Activated CD4-positive, alpha-beta memory T cell treated with anti-CD3 and anti-CD28 coated beads, Interleukin-2, amount 10 ng/mL, durations not matched to agents 7 days and 5 days (primary cell): ENCODE data around the gene SPATA16. TPM values are rescaled to one million over a fixed set of nuclear protein-coding genes. Genes with fewer than 3 reads are reported as not detected.
"Not testable (repeated sequence)": the region's sequence is repeated elsewhere in the genome, so short reads cannot be mapped to it uniquely, and the experiment has no call there.

Source experiments
- CTCF ChIA-PET: fragments of 350-600 bp; sonication (Branson Sonifier 250); formaldehyde crosslinking; loops from one replicate; lab custom pipeline; 2021; ENCODE audit warnings: antibody characterized with exemption, inconsistent platforms; lab: Charles Lee
- POLR2A ChIA-PET: fragments of 350-600 bp; sonication (Branson Sonifier 250); formaldehyde crosslinking; loops from one replicate; lab custom pipeline; 2021; ENCODE audit warnings: antibody characterized with exemption; lab: Charles Lee
- DNase-seq: peaks from one replicate; pipeline ENCODE4 v3.0.0-alpha.2; 2020
- H3K27ac Mint-ChIP-seq: one replicate; pipeline ENCODE4 v1.8.0; 2021; ENCODE audit warnings: mild to moderate bottlenecking, mixed read lengths
- H3K27me3 Mint-ChIP-seq: one replicate; pipeline ENCODE4 v1.8.0; 2021; ENCODE audit warnings: mixed read lengths
- H3K36me3 Mint-ChIP-seq: one replicate; pipeline ENCODE4 v1.8.0; 2021; ENCODE audit warnings: low read depth, mixed read lengths
- H3K4me1 Mint-ChIP-seq: one replicate; pipeline ENCODE4 v1.8.0; 2021; ENCODE audit warnings: mixed read lengths
- H3K4me3 Mint-ChIP-seq: one replicate; pipeline ENCODE4 v1.8.0; 2021; ENCODE audit warnings: mild to moderate bottlenecking, mixed read lengths
- H3K9me3 Mint-ChIP-seq: one replicate; pipeline ENCODE4 v1.8.0; 2021; ENCODE audit warnings: mixed read lengths
- total RNA-seq, 2 experiments: library from RNA; stranded (reverse); gene quantifications; one replicate each; pipeline ENCODE4 v1.2.3, GENCODE V29; 2021

The SPATA16 gene
- total RNA-seq, 2 experiments from 2014 or later, result not detected

DNA sequence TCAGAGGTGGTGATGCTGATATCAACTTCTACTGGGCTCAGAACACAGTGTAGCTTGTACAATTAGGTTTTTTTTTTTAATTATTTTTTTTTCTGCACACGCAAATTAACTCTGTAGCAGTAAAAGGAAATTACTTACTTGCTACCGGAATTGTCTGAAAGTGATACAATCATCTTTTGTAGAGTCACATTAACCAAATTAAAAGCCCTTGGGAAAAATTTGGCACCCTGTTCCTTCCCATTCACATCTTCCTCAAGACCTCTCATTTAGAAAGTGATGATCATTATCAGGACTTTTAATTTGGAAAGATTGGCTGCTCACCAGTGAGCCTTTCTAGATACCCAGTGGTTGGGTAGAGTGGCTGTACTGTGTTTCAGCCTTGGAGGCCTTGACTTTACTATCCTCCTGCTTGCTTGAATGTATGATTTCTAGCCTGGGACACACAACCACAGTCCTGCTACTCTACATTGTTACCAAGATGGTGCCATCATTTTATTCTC is 232.2 kb downstream of the SPATA16 start:
- POLR2A ChIA-PET, result no interaction called here
- no peaks in the 10 kb centered on the region for H3K9me3 Mint-ChIP-seq

GRCh38 chr3:172905451-172905850 is 235.6 kb downstream of the SPATA16 start:
- Mint-ChIP-seq H3K4me1 (no peaks in the 10 kb centered on the region), H3K27me3 (peaks cover 2% of the 10 kb centered on the region), H3K9me3 (no peaks in the 10 kb centered on the region), H3K4me3 (no peak overlapping the region), H3K36me3 (no peaks in the 10 kb centered on the region), H3K27ac (no peak overlapping the region)
- ChIA-PET POLR2A (no interaction called here), CTCF (no interaction called here)
- DNase-seq, result no peak

More for the DNA sequence above, 232.2 kb downstream of the SPATA16 start:
- no peak overlapping the region for H3K27ac Mint-ChIP-seq
- CTCF ChIA-PET, result no interaction called here
- no peak overlapping the region for H3K4me3 Mint-ChIP-seq
- no peak for DNase-seq
- no peaks in the 10 kb centered on the region for H3K36me3 Mint-ChIP-seq
- no peaks in the 10 kb centered on the region for H3K4me1 Mint-ChIP-seq
- H3K27me3 Mint-ChIP-seq, result peaks cover 3% of the 10 kb centered on the region

GRCh38 chr3:172904711-172905373 is 236.2 kb downstream of the SPATA16 start:
- H3K4me1 Mint-ChIP-seq, result no peaks in the 10 kb centered on the region
- no peak overlapping the region for H3K4me3 Mint-ChIP-seq
- no peak for DNase-seq
- ChIA-PET POLR2A (no interaction called here), CTCF (no interaction called here)
- peaks cover 2% of the 10 kb centered on the region for H3K27me3 Mint-ChIP-seq
- no peak overlapping the region for H3K27ac Mint-ChIP-seq
- no peaks in the 10 kb centered on the region for H3K9me3 Mint-ChIP-seq
- no peaks in the 10 kb centered on the region for H3K36me3 Mint-ChIP-seq

- ChIA-PET POLR2A (no interaction called here), CTCF (no interaction called here)
- no peaks in the 10 kb centered on the region for H3K4me1 Mint-ChIP-seq
- peaks cover 2% of the 10 kb centered on the region for H3K27me3 Mint-ChIP-seq
- H3K4me3 Mint-ChIP-seq, result no peak overlapping the region
- no peak for DNase-seq
- no peak overlapping the region for H3K27ac Mint-ChIP-seq
- no peaks in the 10 kb centered on the region for H3K36me3 Mint-ChIP-seq
- H3K9me3 Mint-ChIP-seq, result no peaks in the 10 kb centered on the region
Observed at GRCh38 chr3:172903642-172904320, 237.3 kb downstream of the SPATA16 start.

DNA sequence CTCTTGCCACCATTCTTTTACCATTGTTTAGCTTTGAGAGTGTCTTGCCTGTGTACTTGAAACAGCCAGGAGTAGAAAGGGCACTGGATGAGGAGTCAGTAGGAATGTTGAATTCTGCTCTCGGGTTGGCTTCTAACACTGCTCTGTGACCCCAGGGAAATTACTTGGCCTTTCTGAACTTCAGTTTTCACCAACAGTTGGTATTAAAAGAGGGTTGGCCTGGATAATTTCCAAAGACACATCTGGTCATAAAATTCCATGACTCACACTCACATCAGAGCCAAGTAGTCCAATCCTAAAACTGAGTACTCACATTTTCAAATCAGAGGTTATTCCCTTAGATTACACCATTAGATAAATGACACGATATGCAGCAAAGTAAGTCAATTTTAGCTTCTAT is 248.9 kb downstream of the SPATA16 start:
- no peaks in the 10 kb centered on the region for H3K27me3 Mint-ChIP-seq
- POLR2A ChIA-PET, result no interaction called here
- H3K4me3 Mint-ChIP-seq, result no peak overlapping the region
- CTCF ChIA-PET, result no interaction called here
- no peak overlapping the region for H3K27ac Mint-ChIP-seq
- no peaks in the 10 kb centered on the region for H3K4me1 Mint-ChIP-seq
- no peak for DNase-seq
- H3K9me3 Mint-ChIP-seq, result no peaks in the 10 kb centered on the region
- no peaks in the 10 kb centered on the region for H3K36me3 Mint-ChIP-seq

- ChIA-PET POLR2A (no interaction called here), CTCF (no interaction called here)
- DNase-seq, result no peak
- Mint-ChIP-seq H3K27me3 (no peaks in the 10 kb centered on the region), H3K4me1 (no peaks in the 10 kb centered on the region), H3K9me3 (no peaks in the 10 kb centered on the region), H3K4me3 (no peak overlapping the region), H3K36me3 (no peaks in the 10 kb centered on the region), H3K27ac (no peak overlapping the region)
Observed at GRCh38 chr3:172885704-172886103, 255.3 kb downstream of the SPATA16 start.

- no peak for DNase-seq
- ChIA-PET POLR2A (no interaction called here), CTCF (no interaction called here)
Observed at GRCh38 chr3:172882563-172882962, 258.5 kb downstream of the SPATA16 start.

DNA sequence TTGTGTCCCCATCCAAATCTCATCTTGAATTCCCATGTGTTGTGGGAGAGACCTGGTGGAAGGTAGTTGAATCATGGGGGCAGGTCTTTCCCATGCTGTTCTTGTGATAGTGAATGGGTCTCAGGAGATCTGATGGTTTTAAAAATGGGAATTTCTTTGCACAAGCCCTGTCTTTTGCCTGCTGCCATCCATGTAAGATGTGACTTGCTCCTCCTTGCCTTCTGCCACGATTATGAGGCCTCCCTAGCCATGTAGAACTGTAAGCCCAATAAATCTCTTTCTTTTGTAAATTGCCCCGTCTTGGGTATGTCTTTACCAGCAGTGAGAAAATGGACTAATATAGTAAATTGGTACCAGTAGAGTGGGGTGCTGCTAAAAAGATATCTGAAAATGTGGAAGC is 261.7 kb downstream of the SPATA16 start:
- H3K4me3 Mint-ChIP-seq, DNase-seq, H3K4me1 Mint-ChIP-seq, POLR2A ChIA-PET, H3K27me3 Mint-ChIP-seq, H3K27ac Mint-ChIP-seq, H3K9me3 Mint-ChIP-seq, CTCF ChIA-PET, H3K36me3 Mint-ChIP-seq: not testable (repeated sequence)

More at GRCh38 chr3:172882563-172882962, 258.5 kb downstream of the SPATA16 start:
- H3K27ac Mint-ChIP-seq, result no peak overlapping the region
- H3K4me3 Mint-ChIP-seq, result no peak overlapping the region
- no peaks in the 10 kb centered on the region for H3K27me3 Mint-ChIP-seq
- H3K36me3 Mint-ChIP-seq, result no peaks in the 10 kb centered on the region
- H3K9me3 Mint-ChIP-seq, result peaks cover 8% of the 10 kb centered on the region
- no peaks in the 10 kb centered on the region for H3K4me1 Mint-ChIP-seq

- no peaks in the 10 kb centered on the region for H3K36me3 Mint-ChIP-seq
- no peak overlapping the region for H3K4me3 Mint-ChIP-seq
- H3K27me3 Mint-ChIP-seq, result no peaks in the 10 kb centered on the region
- no peak for DNase-seq
- H3K4me1 Mint-ChIP-seq, result no peaks in the 10 kb centered on the region
- H3K9me3 Mint-ChIP-seq, result peaks cover 8% of the 10 kb centered on the region
- POLR2A ChIA-PET, result no interaction called here
- H3K27ac Mint-ChIP-seq, result no peak overlapping the region
- CTCF ChIA-PET, result no interaction called here
Observed at GRCh38 chr3:172877011-172877410, 264.0 kb downstream of the SPATA16 start.

DNA sequence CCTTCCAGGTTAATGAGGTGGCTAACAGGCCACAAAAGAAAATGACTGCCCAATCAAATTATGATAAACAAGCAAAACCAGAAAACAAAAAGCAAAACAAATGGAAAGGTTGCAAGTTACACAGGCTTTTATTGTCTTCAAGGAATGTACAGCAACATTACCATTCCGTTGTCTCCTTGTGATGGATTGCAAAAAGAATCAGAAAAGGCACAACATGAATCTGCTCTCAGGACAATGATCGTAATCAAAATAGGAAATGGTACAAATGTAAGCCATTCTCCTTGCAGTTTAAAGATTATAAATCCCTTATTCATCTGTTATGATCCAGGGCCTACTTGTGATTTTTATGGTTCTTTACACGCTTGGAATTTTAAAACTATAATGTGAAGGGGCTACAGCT is 264.7 kb downstream of the SPATA16 start:
- Mint-ChIP-seq H3K4me1 (no peaks in the 10 kb centered on the region), H3K9me3 (peaks cover 8% of the 10 kb centered on the region), H3K27me3 (no peaks in the 10 kb centered on the region), H3K36me3 (no peaks in the 10 kb centered on the region), H3K27ac (no peak overlapping the region), H3K4me3 (no peak overlapping the region)
- ChIA-PET CTCF (no interaction called here), POLR2A (no interaction called here)
- no peak for DNase-seq

GRCh38 chr3:172875039-172875438 is 266.0 kb downstream of the SPATA16 start:
- Mint-ChIP-seq H3K36me3 (no peaks in the 10 kb centered on the region), H3K4me3 (no peak overlapping the region), H3K9me3 (peaks cover 8% of the 10 kb centered on the region), H3K4me1 (no peaks in the 10 kb centered on the region), H3K27me3 (no peaks in the 10 kb centered on the region), H3K27ac (no peak overlapping the region)
- ChIA-PET POLR2A (no interaction called here), CTCF (no interaction called here)
- DNase-seq, result no peak

DNA sequence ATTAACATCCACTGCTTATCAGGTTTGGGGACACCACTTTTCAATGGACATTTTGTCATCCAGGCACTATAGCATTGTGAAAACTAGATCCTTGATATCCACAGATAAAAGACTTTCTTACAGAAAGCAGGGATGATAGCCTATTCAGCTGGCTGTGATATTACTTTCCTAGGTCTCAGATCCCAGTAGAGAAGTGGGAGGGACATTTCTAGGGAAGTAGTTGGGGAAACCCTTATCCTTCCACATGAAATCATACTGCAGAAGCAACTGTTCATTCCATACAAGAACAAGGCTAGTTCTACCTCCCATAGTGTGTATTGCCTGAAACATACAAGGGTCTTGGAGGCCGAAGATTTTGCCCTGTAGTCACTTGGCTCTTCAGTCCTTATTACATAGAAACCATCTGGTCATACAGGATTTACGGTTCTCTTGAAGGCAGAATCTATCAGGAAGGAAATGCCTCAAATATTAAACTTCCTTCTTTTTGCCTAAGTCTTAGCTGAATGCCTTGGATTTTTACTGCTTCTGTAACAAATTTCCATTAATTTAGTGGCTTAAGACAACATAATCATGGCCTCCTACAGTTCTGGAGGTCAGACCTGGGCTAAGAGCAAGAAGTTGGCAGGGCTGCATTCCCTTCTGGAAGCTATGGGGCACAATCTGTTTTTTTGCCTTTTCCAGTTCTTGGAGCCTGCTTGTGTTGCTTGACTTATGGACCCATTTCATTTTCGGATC is 271.1 kb downstream of the SPATA16 start:
- no peak overlapping the region for H3K4me3 Mint-ChIP-seq
- CTCF ChIA-PET, result no interaction called here
- POLR2A ChIA-PET, result no interaction called here
- no peak overlapping the region for H3K27ac Mint-ChIP-seq
- no peaks in the 10 kb centered on the region for H3K9me3 Mint-ChIP-seq
- DNase-seq, result no peak
- H3K36me3 Mint-ChIP-seq, result no peaks in the 10 kb centered on the region
- peaks cover 7% of the 10 kb centered on the region for H3K27me3 Mint-ChIP-seq
- H3K4me1 Mint-ChIP-seq, result no peaks in the 10 kb centered on the region

- ChIA-PET CTCF (no interaction called here), POLR2A (no interaction called here)
- no peaks in the 10 kb centered on the region for H3K4me1 Mint-ChIP-seq
- peaks cover 7% of the 10 kb centered on the region for H3K27me3 Mint-ChIP-seq
- H3K9me3 Mint-ChIP-seq, result no peaks in the 10 kb centered on the region
- H3K27ac Mint-ChIP-seq, result no peak overlapping the region
- H3K4me3 Mint-ChIP-seq, result no peak overlapping the region
- DNase-seq, result no peak
- no peaks in the 10 kb centered on the region for H3K36me3 Mint-ChIP-seq
Observed at GRCh38 chr3:172869368-172869771, 271.7 kb downstream of the SPATA16 start.
